Left hindlimb (tissue), 1 donor: ENCODE results near the gene ADGRF4.

Source experiments
- DNase-seq: peaks from one replicate; pipeline ENCODE4 v3.0.0-alpha.2; 2018

The ADGRF4 gene, protein sequence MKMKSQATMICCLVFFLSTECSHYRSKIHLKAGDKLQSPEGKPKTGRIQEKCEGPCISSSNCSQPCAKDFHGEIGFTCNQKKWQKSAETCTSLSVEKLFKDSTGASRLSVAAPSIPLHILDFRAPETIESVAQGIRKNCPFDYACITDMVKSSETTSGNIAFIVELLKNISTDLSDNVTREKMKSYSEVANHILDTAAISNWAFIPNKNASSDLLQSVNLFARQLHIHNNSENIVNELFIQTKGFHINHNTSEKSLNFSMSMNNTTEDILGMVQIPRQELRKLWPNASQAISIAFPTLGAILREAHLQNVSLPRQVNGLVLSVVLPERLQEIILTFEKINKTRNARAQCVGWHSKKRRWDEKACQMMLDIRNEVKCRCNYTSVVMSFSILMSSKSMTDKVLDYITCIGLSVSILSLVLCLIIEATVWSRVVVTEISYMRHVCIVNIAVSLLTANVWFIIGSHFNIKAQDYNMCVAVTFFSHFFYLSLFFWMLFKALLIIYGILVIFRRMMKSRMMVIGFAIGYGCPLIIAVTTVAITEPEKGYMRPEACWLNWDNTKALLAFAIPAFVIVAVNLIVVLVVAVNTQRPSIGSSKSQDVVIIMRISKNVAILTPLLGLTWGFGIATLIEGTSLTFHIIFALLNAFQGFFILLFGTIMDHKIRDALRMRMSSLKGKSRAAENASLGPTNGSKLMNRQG

DNA sequence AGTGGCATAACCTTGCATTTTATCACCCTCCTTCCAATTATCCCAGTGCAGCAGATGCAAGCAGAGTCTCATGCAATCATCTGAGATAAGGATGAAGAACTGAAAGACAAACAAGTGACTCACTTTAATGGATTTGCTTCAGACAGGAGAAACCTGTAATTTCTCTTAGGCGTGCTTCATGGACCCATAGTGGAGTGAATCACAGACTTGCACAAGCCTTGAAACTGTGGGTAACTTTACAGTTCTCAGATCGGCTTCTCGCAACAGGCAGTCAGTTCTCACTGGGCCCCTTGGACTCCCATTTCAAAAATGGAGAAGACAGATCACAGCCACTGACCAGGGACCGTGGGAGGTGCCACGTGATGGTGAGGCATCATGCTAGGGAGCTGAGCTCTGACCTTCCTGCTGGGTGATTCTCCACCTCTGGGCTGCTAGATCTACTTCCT, at the start of gene ADGRF4:
ADGRF4 (plus strand) TSS at position 239 of the 446 bp plus-strand sequence. CDS start 8,666 bp downstream, outside the sequence.
- no peak for DNase-seq

DNA sequence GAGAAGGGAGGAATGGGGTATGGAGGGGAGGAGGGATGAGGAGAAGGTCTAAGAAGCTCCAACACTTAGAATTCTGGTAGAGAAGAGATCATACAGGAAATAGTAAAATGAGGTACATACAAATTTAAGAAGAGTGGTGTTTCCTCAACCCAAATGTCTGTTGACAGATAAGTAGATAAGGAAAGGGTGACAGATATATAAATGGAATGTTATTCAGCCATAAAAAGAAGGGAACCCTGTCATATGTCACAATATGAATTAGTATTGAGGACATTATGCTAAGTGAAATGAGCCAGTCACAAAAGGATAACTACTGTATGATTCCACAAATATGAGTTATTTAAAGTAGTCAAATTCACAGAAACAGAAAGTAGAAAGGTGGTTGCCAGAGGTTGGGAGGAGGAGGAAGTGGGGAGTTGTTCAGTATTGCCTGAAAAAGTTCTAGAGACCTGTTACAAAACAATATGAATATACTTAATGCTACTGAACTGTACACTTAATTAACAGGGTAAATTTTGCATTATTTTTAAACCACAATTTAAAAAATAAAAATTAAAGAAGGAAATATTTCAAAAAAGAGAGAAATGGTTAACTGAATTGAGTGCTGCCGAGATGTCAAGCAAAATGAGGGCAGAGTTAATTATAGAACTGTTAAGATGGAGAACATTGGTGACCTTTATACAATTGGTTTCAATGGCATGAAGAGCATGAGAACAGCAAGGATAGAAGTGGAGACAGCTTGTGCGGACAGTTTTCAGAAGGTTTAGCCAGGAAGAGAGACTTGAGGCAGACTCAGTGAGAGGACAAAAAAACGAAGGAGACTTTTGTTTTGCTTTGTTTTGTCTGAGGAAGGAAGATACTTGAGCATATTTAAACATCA, 47.6 kb upstream of the ADGRF4 start:
- DNase-seq: no peak

DNA sequence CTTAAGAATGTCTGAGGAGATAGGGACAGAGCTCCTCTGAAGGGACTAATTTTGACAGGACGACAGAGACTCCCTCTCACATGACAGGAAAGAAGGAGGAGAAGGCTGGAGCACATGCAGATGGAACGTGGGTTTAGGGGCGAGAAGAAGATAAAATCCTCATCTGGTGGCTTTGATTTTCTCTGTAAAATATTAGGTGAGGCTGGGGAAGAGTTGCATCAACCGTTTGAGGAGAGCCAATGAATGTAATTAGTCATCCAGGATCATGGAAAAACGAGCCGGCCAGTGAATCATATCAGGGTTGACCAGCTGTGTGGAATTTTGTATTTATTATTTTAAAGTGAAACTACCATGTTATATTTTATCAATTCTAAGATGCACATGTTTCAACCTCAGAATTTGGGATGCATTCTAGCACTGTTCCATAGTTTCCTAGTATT, 46.9 kb upstream of the ADGRF4 start:
- no peak for DNase-seq

DNA sequence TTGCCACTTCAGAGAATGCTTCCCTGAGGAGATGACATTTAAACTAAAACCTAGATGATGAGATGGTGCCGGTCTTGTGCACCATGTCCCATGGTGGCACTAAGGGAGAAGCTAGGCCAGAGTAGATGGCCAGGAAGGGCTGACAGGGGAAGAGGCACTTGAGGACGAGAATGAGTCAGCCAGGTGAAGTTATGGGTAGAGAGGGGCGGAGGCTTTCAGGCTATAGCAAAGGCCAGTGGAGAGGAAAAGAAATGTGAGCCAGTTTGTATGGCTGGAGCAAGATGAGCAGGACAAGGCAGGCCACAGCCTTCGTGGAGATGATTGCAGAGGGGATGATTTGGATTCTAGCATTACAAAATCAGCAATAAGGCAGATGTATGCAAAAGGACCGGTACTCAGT, 44.7 kb upstream of the ADGRF4 start:
- no peak for DNase-seq

DNA sequence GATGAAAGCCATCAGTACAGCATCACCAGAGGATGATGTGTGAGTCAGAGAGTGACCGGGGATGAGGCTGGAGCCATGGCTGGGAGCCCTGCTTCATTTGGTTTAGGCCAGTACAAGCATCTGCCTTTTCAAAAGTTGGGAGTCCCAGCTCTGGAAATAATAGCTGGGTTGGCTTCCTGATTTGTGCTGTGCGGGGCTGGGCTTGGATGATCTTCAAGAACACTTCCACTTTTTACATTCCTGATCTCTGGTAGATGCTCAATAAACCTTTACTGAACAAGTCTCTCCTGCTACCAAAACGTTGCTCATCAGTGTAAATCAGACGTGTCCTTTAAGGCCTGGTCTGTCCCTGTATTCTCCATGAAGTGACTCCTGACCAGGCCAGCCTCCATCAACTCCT, 44.1 kb upstream of the ADGRF4 start:
- no peak for DNase-seq

DNA sequence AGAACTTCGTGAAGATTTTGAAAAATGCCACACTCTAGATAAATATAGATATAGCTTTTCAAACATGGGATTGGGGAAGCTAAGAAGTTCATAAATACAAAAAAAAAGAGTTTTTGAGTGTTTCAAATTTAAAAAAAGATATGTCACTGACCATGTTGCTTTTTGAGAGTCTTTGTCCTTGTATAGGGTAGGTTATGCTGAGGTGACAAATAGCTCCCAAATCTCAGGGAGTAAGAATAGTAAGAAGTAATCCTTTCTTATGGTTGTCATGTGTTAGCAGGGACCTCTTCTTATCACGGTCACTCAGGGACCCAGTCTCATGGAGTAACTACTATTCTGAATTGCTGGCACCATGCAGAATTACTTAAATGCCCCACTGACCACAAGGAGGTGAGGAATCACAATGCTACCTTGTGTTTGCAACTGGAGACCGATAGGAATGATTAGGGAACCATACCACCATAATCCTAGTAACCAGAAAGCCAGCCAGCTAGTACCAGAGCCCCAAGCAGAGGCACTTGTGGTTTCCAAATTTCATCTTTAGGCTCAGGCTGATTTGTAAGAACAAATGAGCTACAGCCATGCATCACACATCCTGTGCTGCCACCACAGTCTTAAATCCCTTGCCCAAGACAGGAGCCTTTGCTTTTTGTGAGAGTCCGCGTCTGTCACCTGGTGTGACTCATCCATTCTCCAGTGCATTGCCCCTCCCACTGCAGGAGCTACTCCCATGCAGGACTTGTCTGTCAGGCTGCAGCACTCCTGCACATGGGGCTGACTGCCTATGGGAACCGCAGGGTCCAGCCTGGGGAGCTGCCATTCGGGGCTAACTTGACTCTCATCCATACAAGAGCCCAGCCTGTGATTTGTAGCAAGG, 42.4 kb upstream of the ADGRF4 start:
- DNase-seq: no peak

DNA sequence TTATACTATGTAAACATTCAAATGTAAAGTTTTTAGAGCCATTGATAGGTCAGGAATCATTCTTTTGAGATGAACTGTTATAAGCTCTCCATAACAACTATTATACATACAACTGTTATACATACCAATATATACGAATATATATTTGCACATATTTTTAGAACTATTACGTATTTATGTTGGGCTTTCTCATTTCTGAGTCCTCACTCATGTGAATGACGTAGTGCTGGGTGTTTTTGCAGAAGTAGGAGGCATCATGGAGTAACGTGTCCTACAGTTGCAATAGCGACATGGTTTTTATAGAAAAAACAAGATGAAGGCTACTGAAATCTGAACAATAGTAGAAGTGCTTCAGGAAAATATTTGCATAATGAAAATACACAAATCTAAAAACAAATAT, 36.4 kb upstream of the ADGRF4 start:
- no peak for DNase-seq

DNA sequence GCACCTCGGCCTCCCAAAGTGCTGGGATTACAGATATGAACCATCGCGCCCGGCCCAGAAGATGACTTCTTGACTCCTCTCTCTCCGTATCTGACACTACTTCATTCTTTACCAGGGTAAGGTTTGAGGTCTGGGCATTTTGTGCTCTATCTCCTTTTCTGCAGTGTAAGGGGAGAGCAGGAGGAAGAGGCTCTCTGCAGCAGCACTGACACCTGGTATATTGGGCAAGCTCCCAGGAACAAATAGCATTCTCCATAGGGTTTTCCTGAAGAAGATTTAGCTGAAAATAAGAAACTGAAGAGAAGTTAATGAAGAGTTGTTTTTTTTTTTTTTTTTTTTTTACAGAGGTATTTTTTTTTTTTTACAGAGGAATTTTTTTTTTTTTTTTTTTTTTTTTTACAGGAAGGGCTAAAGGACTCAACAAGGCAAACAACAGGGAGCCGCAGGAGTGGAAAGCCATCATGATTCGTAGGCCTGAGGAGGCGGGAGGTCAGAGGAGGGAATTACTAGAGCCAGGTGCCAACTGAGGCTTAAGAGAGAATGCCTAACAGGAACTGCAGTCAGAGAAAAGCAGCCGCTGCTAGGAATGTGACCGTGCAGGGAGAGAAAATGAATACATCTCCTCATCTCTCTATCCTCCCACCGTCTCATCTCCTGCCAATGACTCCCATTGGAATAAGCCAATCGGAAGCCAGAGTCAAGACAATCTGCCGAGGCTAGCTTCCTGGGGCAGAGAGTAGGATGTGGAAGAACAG, 34.7 kb upstream of the ADGRF4 start:
- no peak for DNase-seq

DNA sequence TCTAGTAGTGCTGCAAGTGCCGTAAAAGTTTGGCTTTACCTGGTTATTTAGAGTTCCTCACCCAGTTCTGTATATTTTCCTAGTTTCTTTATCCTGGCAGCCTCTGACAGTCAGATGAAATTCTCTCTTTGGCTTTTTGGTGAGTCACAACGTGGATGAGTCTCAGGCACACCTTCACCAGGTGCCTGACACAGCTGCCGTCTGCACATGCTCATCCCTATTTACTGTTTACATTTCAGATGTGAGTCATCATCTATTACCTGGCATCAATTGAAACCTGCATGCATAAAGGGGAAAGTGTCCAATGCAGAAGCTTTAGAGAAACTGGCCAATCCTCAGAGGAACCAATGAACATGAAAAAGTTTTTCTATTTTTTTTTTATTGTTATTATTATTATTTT, 33.3 kb upstream of the ADGRF4 start:
- no peak for DNase-seq

DNA sequence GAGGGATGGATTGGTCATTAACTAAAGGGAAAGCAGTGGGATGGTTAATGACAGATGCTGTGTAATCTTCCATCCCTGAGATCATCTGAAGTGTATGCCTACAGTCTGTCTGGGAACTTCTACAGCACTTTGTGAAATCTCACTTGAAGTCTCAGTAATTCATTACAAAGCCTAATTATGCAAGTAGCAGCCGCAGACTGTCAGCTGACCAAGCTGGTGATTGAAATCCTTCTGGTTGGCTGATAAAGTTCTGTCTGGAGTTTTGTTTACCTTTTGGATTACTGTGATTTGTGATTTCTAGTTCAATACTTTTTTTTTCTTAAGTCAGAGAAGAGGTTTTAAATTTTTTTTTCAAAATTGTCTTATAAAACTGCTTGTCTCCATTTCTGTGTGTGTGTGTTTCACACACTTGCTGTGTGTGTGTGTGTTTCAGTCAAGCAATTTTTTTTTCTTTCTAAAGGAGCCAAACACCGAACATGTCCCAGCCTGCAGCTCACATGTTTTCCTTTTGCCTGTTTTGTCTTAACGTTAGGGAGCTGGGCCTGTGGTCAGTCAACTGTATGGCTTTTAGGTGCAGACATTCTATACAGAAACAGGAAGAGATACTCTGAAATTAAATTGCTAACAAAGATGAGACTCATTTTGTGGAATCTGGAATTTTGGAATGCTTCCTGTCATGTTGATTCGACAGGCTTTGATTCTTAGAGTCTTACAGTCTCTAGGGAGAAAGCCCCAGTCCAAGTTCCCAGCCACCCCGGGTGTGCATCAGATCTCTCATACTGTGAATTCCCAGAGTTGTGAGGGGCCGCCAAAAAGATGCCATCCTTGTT, 28.5 kb upstream of the ADGRF4 start:
- no peak for DNase-seq

DNA sequence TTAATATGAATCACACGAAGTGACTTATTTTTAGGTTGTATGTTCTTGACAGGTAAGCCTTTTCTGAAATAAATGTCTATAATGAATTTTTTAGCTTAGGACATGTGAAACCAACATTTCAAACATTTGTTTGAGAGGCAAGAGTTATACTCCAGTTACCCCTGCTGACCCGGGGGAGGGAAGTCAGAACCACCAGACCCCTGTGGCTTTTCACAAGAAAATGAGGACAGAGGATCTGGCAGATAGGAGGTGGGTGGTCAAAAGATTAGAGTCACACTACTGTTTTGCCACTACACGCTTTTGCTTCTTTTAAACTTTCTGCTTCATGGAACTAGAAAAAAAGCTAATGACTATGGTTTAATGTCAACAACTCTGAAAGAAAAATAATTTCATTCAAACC, 27.5 kb upstream of the ADGRF4 start:
- DNase-seq: no peak

DNA sequence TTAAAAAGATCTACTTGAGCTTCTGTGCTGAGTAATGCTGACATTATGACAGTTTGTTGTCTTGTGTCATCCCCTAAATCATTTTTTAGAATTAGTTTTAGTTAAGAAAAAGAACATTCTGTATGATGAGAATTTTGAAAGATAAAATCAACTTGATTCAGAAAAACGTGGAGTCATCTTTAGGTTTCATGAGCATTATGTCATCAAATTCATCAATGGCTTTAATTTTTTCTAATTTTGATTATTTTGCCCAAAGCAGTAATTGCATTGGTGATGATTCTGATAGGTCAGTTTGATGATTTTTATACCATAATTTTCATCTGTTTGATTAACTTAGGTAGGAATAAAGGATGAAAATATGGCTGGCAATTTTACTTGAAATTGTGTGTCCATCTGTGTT, 26.6 kb upstream of the ADGRF4 start:
- DNase-seq: no peak

DNA sequence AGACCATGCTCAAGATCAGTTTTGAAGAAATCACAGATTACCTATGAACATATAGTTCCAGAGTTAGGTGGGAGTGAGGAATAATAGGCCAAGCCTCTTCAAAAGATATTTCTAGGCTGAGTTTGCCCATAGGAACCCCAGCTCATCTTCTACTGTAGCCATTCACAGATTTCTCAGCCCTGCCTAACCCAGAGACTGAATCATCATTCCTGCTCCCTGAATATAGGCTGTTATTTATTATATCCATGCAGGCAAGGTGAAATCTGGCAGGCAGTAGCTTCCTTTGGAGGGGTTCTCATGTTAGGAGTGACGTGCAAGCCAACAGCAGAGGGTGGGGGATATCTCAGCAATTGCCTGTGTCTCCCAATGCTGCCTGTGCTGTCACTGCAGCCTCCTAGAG, 25.6 kb upstream of the ADGRF4 start:
- DNase-seq: no peak

DNA sequence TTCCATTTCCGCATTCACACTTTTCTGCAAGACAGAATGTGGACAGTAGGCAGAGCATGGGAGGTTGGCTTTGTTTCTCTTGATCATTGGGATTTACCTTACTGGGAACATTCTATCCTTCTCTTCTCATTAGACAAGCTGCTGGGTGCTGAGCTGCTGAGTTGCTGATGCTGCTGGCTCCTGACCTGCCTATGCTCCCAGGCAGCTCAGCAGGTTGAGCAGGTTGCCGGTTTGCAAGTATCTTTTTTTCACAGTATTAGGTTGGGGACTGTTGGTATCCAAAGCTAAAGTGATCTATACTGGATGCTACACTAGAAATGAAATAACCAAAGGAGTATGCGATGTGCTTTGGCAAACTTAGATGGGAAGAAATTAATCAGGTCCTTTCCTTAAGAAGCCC, 23.7 kb upstream of the ADGRF4 start:
- no peak for DNase-seq

DNA sequence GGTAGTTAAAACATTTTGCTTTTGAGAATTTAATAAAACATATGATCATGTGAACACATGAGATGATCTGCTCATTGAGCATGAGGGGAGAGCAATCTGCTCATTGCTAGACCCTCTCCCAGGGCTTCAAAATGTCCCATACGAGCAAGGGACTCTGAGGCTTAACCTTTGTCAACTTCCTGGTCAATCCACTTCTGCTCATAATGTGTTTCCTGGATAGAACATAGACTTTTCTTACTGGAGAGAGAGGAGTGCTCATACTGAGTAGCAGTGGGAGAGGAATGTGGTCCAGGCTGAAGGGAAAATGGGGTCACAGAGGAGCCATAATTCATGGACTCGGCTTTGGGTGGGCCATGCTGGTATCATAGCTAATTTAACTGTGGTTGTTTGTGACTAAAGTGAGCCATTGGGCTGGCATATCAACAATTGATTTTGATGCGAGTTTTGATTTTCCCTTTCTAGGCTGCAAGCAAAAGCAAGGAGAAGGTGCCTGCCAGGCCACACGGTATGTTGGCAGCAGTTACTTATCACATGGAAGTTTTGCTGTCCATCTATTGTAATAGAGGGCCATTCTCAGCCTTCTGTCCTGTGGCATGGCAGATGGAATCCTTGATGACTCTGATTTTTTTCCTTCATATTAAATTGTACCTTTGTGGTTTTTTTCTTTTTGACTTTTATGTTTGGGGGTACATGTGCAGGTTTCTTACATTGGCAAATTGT, 20.8 kb upstream of the ADGRF4 start:
- no peak for DNase-seq

DNA sequence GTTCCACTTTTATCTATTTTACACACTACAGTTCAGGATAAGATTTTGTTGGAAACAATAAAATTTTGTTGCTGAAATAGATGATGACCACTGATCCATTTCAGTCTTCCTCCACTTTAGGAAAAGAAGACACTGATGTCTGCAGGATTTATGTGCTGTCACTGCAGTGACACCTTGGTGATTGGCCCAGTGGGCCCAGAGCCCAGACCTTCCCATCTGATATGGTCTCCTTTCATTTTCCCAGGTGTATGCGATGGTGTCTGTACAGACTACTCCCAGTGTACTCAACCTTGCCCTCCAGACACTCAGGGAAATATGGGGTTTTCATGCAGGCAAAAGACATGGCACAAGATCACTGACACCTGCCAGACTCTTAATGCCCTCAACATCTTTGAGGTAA, 19.6 kb upstream of the ADGRF4 start:
- no peak for DNase-seq

DNA sequence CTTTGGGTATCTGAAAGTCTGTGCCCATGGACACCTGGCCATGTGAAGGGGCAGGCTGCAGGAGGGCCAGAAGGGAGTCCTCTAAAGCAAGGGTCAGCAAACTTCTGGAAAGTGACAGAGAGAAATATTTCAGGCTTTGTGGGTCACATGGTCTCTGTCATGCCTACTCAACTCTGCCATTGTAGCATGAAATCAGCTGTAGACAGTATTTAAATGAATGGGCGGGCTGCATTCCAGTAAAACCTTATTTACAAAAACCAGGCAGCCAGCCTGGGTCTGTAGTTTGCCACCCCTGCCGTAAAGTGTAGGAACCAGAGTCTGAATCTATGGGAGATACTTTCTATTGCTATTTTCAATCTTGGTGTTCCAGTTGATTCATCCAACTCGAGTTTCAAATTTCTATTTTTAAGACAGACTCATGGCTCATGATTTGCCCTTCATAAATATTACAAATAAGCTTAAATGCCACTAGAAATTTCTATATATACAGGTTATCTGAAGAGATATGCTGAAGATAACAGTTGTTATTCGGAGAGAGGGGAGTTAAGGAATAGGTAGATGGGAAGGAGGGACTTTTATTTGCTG, 19.0 kb upstream of the ADGRF4 start:
- DNase-seq: no peak

DNA sequence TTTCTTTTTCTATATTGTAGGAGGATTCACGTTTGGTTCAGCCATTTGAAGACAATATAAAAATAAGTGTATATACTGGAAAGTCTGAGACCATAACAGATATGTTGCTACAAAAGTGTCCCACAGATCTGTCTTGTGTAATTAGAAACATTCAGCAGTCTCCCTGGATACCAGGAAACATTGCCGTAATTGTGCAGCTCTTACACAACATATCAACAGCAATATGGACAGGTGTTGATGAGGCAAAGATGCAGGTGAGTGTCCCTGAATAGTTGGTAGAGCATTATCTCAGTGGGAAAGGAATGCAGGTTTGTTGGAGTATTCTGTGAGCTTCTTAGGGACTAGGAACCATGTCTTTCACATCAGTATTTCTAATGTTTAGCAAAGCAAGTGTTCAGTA, 18.3 kb upstream of the ADGRF4 start:
- no peak for DNase-seq

DNA sequence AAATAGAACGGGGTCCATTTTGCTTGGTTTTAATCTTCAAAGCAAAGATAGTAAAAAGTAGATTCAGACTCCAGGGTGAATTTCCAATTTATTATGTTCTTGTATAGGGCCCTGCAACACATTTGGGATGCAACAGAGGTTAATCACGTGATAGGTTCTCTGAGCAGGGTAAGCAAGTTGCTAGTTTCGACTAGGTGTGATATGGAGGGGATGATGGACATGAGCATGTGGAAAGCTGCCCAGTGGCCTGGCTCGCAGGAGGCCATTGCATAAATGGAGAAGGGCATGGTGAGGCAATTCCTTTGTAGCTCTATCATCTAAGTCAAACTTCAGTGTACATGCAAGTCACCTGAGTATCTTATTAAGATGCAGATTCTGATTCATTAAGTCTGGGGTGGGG, 17.7 kb upstream of the ADGRF4 start:
- DNase-seq: no peak
